NCI-H526 treated with DMSO at 0.1 percent for 48 hours (cell line): Measurements from ENCODE around the gene DCAF5.
"Not testable (repeated sequence)": the region's sequence is repeated elsewhere in the genome, so short reads cannot be mapped to it uniquely, and the experiment has no call there.

Source experiments
- DNase-seq: peaks from one replicate; lab custom pipeline; 2025; lab: John Stamatoyannopoulos, UW

DCAF5 gene

DNA sequence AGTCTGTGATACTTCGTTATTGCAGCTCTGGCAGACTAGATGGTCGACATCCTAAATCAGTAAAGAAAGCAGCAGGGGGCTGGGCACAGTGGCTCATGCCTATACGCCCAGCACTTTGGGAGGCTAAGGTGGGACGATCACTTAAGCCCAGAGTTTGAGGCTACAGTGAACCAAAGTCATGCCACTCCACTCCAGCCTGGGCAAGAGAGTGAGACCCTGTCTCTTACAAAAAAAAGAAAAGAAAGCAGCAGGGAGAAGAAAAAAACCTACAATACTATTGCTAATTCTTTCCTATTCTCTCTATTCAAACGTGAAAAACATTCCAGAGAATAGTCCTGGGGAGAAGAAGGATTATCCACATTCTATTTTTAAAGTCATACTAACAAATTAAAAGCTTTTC is 79.5 kb downstream of the DCAF5 start:
- DNase-seq: no peak

- DNase-seq: no peak
These were observed 80.3 kb downstream of the DCAF5 start for GRCh38 chr14:69072584-69072983.

GRCh38 chr14:69068744-69069421 is 84.0 kb downstream of the DCAF5 start:
- DNase-seq: no peak

DNA sequence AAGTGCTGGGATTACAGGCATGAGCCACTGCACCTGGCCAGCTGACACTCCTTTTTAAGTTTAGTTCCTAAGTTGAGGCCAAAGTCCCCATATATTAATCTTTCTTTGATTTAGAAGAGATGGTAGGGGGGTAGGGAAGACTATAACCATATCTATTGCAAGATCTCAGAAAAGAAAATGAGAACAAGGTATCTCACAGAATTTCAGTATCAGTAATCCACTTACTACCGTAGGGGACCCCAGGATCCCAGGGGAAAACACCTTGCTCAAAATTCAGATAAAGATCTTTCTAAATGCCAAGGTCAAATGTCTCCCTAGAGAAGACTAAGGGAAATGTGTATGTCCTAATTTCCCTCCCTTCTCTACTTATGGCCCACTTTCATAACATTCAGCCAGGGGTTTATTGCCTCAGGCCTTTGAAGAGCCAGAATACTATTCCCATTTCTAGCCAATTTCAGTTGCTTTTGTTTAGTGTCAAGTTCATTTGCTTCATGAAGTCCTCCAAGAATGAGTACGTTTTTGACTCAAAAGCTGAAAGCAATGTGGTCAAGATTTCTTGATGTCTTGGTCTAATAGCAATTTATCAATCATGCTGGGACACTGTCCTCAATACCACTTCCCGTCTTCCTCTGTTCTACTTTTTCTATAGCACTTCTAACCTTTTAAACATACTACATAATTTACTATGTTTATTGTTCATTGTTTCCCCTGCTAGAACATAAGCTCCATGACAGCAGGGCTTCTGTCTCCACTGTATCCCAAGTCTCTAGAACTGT is 86.3 kb downstream of the DCAF5 start:
- no peak for DNase-seq

- DNase-seq: not testable (repeated sequence)
These were observed 87.0 kb downstream of the DCAF5 start for GRCh38 chr14:69065934-69066333.

DNA sequence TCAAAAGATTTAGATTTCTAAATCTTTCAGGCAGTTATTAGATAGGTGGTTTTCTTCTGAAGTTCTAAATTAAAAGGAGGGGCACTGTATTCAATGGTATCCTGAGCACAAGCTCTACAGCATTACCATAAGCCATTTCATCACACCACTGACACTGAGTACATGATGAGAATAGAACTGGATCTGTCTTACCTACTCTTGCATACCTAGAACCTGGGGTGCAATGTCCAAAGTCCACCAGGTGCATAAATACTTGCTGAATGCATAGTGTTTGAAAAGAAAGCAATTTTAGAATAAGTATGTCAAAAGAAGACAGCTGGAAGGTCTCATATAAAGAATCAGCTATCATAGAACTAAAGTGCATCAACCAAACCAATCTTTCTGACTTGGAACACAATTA is 88.3 kb downstream of the DCAF5 start:
- no peak for DNase-seq

DNA sequence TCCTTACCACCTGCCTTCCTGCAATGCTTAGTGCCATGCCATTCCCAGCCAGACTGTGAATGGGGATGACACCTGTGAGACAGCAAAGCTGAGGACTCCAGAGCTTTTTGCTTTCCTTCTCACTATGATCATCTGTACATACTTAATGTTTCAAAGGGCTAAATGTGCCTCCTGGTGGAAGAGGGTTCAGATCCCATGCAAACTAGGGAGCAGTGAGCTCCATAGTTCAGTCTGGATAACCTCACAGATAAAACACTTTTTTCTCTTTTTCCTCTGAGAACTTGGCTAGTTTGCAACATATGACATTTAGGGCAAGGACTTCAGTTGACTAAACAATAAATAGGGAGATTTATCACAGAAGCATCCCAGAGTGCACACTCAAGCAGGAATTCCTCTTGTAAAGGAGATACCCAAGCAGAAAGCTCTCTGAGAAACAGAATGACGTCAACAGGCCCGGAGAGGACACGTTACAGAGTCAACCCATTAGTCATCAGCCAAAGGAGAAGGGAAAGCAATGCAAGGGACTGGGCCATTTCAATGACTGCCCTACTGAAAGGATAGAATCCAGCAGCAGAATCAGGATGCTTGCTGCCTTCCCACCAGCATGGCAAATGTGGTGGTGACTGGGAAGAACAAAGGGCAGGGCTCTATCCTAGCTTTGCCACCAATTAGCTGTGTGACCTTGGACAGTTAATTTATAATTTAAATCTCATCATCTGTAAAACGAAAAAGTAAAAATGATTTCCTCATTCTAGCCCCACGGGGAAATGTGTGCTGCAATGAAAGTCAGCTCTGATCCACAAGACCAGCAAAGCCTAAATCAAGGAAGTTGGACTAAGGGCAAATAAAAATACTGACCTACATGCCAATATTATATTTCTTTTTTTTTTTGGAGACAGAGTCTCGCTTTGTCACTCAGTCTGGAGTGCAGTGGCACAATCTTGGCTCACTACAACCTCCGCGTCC is 93.0 kb downstream of the DCAF5 start:
- no peak for DNase-seq

GRCh38 chr14:69055999-69056788 is 96.7 kb downstream of the DCAF5 start:
- peak; percentile 36 for DNase-seq

DNA sequence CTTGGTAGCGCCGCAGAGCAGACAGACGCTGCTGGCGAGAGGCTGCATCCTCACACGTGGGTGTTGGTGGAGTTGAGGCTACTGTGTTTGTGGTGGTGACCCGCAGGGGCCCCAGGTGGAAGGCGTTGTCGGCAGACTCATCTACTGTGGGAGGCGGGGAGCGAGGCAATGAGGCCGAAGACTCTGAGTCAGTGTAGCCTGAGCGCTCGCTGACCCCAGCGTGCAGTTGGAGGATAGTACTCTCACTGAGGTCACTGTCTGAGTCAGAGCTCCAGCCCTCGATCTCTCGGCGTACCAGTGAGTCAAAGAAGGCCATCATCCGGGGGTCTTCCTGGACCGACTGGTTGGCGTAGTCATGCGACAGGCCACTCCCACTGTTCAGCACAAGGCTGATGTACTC is 97.8 kb downstream of the DCAF5 start:
- no peak for DNase-seq

DNA sequence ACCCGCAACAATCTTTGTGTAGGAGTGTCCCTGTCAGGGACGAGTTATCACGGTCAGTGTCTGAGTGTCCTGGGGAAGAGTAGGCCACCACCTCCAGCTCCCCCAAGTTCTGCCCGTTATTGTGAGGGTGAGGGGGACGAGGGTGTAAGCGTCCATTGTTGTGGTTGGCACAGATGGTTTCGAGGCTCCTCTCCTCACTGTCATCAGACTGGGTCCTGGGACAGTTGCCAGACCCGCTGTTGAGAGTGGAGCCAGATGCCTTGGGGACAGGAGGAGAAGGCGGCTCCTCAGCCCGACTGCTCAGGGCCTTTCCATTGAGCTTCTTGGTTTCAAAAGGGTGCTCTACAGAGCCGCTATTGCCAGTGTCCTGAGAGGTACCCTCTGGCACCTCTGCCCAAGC is 98.9 kb downstream of the DCAF5 start:
- no peak for DNase-seq

DNA sequence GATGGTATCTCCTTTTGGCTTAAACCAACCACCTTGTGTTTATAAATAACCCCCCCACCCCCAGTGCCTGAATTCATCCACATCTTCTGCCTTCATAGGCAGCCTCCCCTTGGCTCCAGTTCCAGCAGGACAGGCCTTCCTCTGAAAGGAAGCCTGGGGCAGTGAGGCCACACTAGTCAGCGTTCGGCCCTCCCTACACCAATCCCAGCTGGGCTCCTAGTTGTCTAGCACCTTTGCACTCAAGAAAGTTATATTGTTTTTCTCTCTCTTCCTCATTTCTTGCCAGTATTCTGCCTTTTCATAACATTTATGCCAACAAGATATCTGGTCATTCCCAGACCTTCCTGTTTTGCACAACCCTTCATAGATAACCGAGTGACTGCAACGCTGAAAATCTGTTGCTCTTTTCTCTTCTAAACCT is 100.7 kb downstream of the DCAF5 start:
- DNase-seq: no peak

DNA sequence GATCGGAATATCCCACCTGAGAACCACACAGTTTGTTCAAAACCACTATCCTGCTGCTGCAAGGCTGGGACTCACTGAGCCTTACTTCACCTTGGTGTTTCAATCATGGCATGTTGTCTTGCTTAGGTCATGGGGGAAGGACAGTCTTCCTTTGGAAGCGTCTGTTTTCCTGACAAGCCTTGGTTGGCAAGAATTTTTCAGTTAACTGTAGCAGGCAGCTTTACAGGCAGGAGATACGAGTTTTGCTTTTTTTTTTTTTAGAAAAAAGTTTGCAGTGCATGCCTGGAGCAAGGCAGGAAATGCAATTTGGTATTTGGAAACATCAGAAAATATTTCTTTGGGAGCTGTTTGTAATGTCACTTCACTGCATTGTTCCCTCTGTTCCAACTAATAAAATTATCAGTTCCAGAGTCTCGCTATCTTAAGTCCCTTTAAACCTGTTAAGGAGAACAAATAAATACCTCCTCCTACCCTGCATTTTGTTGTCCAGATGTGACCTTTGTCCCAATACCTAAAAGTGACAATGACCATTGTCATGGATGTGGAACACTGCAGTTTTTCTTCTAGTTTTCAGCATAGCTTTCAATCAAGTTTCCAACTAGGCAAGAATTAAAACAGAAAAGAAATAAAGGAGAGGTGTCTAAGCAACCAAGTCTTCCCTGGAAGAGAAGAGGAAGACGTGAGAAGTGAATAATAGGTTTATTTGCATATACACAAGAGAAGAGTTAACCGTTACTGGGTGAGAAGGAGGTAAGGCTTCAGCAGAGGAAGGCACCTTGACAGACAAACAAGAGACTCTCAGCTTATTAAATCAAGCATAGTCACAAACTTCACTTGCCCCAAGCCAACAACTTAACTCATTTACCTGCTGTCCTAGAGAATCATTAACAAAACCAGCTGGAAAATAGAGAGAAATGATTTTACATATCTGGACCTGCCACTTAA is 102.4 kb downstream of the DCAF5 start:
- DNase-seq: no peak

DNA sequence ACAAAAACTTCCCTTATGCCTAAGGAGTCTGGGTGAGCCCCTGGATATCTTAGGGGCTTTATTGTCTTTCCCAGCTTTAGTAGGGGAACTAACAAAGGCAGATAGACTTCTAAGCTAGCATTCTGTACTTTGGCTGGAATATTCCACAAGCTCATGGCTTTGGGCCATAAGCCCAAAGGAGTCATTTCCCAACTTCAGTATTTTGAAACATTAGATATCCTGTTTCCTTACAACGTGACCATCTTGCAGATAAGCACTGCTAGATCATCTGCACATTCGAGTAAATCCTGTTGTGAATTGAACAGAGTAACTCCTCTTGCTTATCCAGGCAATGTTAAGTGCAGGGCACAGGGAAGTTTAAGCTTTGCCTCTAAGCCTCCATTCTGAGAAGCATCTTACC is 103.2 kb downstream of the DCAF5 start:
- no peak for DNase-seq

DNA sequence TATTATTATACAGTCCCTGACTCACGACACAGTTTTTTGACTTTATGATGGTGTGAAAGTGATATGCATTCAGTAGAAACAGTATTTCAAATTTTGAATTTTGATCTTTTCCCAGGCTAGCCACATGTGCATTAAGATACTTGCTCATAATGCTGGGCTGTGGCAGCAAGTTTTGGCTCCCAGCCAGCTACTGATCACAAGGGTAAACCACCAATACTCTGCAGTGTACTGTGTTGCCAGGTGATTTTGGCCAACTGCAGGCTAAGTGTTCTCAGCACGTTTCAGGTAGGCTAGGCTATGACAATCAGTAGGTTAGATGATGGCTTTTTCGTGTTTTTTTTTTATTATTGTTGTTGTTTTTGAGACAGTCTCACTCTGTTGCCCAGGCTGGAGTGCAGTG is 104.5 kb downstream of the DCAF5 start:
- no peak for DNase-seq

DNA sequence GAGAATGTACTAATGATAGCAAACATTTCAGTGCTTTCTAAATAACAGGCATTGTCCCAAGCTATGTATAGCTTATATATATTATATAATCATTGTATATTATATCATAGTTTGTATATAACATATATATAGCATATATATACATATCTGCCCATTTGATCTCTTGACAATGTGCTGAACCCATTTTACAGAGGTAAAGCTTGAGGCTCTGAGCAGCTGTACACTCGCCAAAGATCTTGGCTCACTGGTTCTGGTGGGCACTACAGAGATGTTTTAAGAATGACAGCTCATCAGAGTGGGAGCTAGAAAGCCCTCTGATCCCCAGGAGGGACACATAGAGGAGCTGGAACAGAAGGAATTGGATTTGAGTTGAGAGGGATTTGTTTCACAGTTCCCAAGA is 105.7 kb downstream of the DCAF5 start:
- no peak for DNase-seq

DNA sequence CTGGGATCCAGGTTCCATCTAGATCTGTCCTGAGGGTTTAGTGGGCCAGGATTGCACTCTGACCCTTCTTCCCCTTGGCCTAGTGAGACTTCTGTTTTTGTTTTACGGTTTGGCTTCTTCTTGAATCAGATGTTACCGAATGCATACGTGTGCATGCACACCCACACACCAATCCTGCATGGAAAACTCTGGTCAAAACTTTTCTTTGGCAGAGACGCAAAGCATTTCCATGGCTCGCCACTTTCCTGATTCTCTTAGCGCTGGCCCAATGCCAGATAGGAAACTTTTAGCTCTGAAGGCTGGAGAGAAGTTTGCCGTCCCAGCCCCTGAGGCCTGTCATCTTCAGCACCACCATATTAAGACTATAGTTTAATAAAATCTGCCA is 106.5 kb downstream of the DCAF5 start:
- DNase-seq: no peak

GRCh38 chr14:69045857-69046475 is 107.0 kb downstream of the DCAF5 start:
- DNase-seq: no peak

- DNase-seq: no peak
These were observed 107.9 kb downstream of the DCAF5 start for GRCh38 chr14:69044965-69045555.

DNA sequence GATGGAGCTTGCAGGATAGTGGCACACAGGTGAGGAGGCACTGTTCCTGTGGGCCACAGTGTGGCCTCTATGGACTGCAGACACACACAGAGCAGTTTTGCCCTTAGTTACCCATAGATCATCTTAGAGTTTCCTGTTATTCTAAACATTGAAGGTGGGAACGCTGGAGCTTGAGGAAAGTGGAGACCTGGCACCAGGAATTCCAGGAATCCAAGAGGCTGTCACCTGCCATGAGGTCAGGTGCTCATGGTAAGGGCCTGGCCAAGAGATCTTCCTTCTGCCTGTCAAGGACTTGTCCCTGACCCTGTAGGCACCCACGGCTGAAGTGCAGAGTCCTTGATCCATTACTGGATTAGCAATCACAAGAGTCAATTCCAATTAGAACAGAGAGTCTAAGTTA is 108.6 kb downstream of the DCAF5 start:
- no peak for DNase-seq
